SU-DHL-6 (cell line): ENCODE data around the gene SEC23A.

Experiments
- H2AFZ ChIP-seq: fragments of 200-600 bp; sonication (generic); 2 replicates; pipeline ENCODE4 v1.6.1; 2014; ENCODE audit warnings: low read depth, mild to moderate bottlenecking, moderate library complexity, mixed read lengths, antibody characterized with exemption, low read length; ENCODE audit not compliant: severe bottlenecking
- H3F3A ChIP-seq: fragments of 200-600 bp; shearing (Covaris generic); 2 replicates; pipeline ENCODE4 v1.6.0; 2016; ENCODE audit warnings: antibody characterized with exemption, mild to moderate bottlenecking; ENCODE audit not compliant: insufficient read depth
- H3K27ac ChIP-seq: fragments of 200-600 bp; sonication (generic); 2 replicates; pipeline ENCODE4 v1.5.1; 2016; ENCODE audit warnings: low read depth, mild to moderate bottlenecking, low read length, moderate library complexity, mixed read lengths
- H3K27me3 ChIP-seq: fragments of 200-600 bp; sonication (generic), shearing (Covaris generic); 2 replicates; pipeline ENCODE4 v1.6.0; 2014; ENCODE audit warnings: mild to moderate bottlenecking, low read length
- H3K36me3 ChIP-seq: fragments of 200-600 bp; sonication (generic); 2 replicates; pipeline ENCODE4 v1.6.1; 2014; ENCODE audit warnings: mild to moderate bottlenecking, low read length, mixed read lengths
- H3K4me2 ChIP-seq: fragments of 300-600, 200-600 bp; shearing (Covaris generic), sonication (generic); 2 replicates; pipeline ENCODE4 v1.6.0; 2014; ENCODE audit warnings: low read length, low read depth, mild to moderate bottlenecking; ENCODE audit not compliant: poor library complexity, severe bottlenecking
- H3K4me3 ChIP-seq: fragments of 200-600 bp; sonication (generic); 2 replicates; pipeline ENCODE4 v1.5.1; 2014; ENCODE audit warnings: antibody characterized with exemption, low read length, mild to moderate bottlenecking, mixed read lengths; ENCODE audit not compliant: insufficient read depth, poor library complexity, severe bottlenecking
- H3K79me2 ChIP-seq: fragments of 200-600 bp; sonication (generic); 2 replicates; pipeline ENCODE4 v1.6.1; 2014; ENCODE audit warnings: mild to moderate bottlenecking, low read length, moderate library complexity; ENCODE audit not compliant: insufficient read depth
- H3K9ac ChIP-seq: fragments of 200-600 bp; sonication (generic); 2 replicates; pipeline ENCODE4 v1.7.0; 2014; ENCODE audit warnings: mild to moderate bottlenecking, low read length
- H3K9me2 ChIP-seq: fragments of 200-600 bp; sonication (generic); replicated peaks from 2 replicates; pipeline ENCODE4 v1.6.1; 2014; ENCODE audit warnings: low read length; ENCODE audit not compliant: insufficient read depth
- H3K9me3 ChIP-seq: fragments of 200-600 bp; sonication (generic); 2 replicates; pipeline ENCODE4 v1.6.1; 2014; ENCODE audit warnings: low read length, mixed read lengths; ENCODE audit not compliant: insufficient read depth
- H4K20me1 ChIP-seq: fragments of 200-600 bp; sonication (generic); 2 replicates; pipeline ENCODE4 v1.6.1; 2014; ENCODE audit warnings: low read depth, mild to moderate bottlenecking, antibody characterized with exemption, low read length, moderate library complexity, mixed read lengths
- EZH2phosphoT487 ChIP-seq: fragments of 200-600 bp; sonication (generic), shearing (Covaris generic); conservative IDR thresholded peaks from 2 replicates; pipeline ENCODE4 v1.6.1; 2018; ENCODE audit warnings: mild to moderate bottlenecking, antibody characterized with exemption, low read length, moderate library complexity, mixed read lengths
- TF ChIP-seq, protein P1 (sequence below): fragments of 200-600 bp; sonication (generic); IDR thresholded peaks from one replicate; pipeline ENCODE4 v1.5.1; 2017; ENCODE audit warnings: antibody characterized with exemption, mild to moderate bottlenecking, low read length, moderate library complexity; ENCODE audit not compliant: insufficient read depth, poor library complexity, severe bottlenecking

The SEC23A gene

DNA sequence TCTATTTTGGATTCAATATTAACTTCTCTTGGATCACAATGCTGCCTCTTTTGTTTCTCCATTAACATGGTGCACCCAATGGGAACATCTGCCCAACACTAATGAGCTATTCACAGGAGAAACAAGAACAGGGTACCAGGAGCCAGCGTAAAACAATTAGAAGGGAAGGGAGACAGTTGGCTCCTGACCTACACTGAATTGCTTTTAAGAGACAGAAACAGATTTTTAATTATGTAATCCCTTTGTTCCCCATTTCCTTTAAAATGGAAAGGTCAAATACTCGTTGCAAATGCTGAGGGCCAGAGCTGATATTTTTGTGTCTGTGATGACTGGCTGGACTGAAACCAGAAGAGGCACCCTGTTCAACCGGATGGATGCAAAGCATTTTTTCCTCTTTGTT is 108.3 kb downstream of the SEC23A start:
- Histone ChIP-seq H3K9me2 (no peaks in the 10 kb centered on the region), H3F3A (no peaks in the 10 kb centered on the region), H3K4me2 (no peak overlapping the region), H3K9me3 (no peaks in the 10 kb centered on the region), H3K27me3 (no peaks in the 10 kb centered on the region), H3K27ac (no peak overlapping the region), H3K4me3 (no peak overlapping the region), H3K9ac (no peak overlapping the region), H3K36me3 (no peaks in the 10 kb centered on the region), H4K20me1 (no peaks in the 10 kb centered on the region), H3K79me2 (no peaks in the 10 kb centered on the region), H2AFZ (no peak overlapping the region)
- TF ChIP-seq, protein P1, sequence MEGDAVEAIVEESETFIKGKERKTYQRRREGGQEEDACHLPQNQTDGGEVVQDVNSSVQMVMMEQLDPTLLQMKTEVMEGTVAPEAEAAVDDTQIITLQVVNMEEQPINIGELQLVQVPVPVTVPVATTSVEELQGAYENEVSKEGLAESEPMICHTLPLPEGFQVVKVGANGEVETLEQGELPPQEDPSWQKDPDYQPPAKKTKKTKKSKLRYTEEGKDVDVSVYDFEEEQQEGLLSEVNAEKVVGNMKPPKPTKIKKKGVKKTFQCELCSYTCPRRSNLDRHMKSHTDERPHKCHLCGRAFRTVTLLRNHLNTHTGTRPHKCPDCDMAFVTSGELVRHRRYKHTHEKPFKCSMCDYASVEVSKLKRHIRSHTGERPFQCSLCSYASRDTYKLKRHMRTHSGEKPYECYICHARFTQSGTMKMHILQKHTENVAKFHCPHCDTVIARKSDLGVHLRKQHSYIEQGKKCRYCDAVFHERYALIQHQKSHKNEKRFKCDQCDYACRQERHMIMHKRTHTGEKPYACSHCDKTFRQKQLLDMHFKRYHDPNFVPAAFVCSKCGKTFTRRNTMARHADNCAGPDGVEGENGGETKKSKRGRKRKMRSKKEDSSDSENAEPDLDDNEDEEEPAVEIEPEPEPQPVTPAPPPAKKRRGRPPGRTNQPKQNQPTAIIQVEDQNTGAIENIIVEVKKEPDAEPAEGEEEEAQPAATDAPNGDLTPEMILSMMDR: no peak
- TF ChIP-seq EZH2phosphoT487: no peak

DNA sequence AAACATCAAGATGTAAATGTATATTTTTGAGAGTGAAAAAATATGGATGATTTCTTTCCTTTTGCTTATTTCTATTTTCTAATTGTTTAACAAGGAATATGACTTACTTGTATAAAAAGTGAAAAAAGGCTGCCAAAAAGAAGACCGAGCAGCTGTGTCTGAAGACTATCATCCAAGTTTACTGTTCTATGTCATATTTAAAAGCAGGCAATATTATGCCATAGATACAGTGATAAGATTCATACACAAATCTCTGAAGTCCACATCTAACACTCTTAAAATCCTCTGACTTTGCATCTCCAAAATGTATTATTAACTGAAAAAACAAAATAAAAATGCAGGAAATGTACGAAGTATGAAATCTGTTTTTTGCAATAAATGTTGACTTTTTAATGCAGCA is 109.1 kb downstream of the SEC23A start:
- no peak overlapping the region for H3K27ac ChIP-seq
- no peaks in the 10 kb centered on the region for H3K79me2 ChIP-seq
- no peaks in the 10 kb centered on the region for H3K9me2 ChIP-seq
- H3K4me2 ChIP-seq: no peak overlapping the region
- H3K4me3 ChIP-seq: no peak overlapping the region
- no peak overlapping the region for H3K9ac ChIP-seq
- H3F3A ChIP-seq: no peaks in the 10 kb centered on the region
- no peaks in the 10 kb centered on the region for H4K20me1 ChIP-seq
- TF ChIP-seq, protein P1: no peak
- TF ChIP-seq EZH2phosphoT487: no peak
- no peaks in the 10 kb centered on the region for H3K27me3 ChIP-seq
- H2AFZ ChIP-seq: no peak overlapping the region
- H3K9me3 ChIP-seq: no peaks in the 10 kb centered on the region
- no peaks in the 10 kb centered on the region for H3K36me3 ChIP-seq

GRCh38 chr14:38992067-38992844 is 110.8 kb downstream of the SEC23A start:
- H3K27me3 ChIP-seq: no peaks in the 10 kb centered on the region
- H3K36me3 ChIP-seq: no peaks in the 10 kb centered on the region
- H4K20me1 ChIP-seq: no peaks in the 10 kb centered on the region
- H3K9ac ChIP-seq: no peak overlapping the region
- H3K79me2 ChIP-seq: no peaks in the 10 kb centered on the region
- H3K4me3 ChIP-seq: no peak overlapping the region
- H3K27ac ChIP-seq: no peak overlapping the region
- no peak overlapping the region for H2AFZ ChIP-seq
- no peaks in the 10 kb centered on the region for H3K9me3 ChIP-seq
- no peak overlapping the region for H3K4me2 ChIP-seq
- H3F3A ChIP-seq: no peaks in the 10 kb centered on the region
- H3K9me2 ChIP-seq: no peaks in the 10 kb centered on the region
- TF ChIP-seq EZH2phosphoT487: no peak
- TF ChIP-seq, protein P1: no peak
